Measurements from ENCODE around the gene ENOX1.
A peak's percentile ranks its signal among the peaks of the same experiment; 100 is the strongest.

ENOX1 gene

GRCh38 chr13:43785261-43785649 lies 1.5 kb downstream of the ENOX1 start:
- peak; percentile 53 for DNase-seq

- no peak for DNase-seq
Measured at GRCh38 chr13:43784496-43784895, 2.3 kb downstream of the ENOX1 start.

- DNase-seq: peak; percentile 54
Measured at GRCh38 chr13:43783820-43784219, 3.0 kb downstream of the ENOX1 start.

- DNase-seq: no peak
Measured at GRCh38 chr13:43782686-43783085, 4.1 kb downstream of the ENOX1 start.

GRCh38 chr13:43780666-43781065 lies 6.1 kb downstream of the ENOX1 start:
- no peak for DNase-seq

GRCh38 chr13:43776501-43777079 lies 10.2 kb downstream of the ENOX1 start:
- DNase-seq: no peak

GRCh38 chr13:43776006-43776405 lies 10.8 kb downstream of the ENOX1 start:
- no peak for DNase-seq

GRCh38 chr13:43773602-43774001 lies 13.2 kb downstream of the ENOX1 start:
- DNase-seq: no peak

GRCh38 chr13:43770871-43771270 lies 15.9 kb downstream of the ENOX1 start:
- DNase-seq: no peak

GRCh38 chr13:43769529-43769928 lies 17.2 kb downstream of the ENOX1 start:
- DNase-seq: peak; percentile 23

GRCh38 chr13:43767341-43767931 lies 19.3 kb downstream of the ENOX1 start:
- no peak for DNase-seq

- DNase-seq: peak; percentile 72
Measured at GRCh38 chr13:43766725-43767124, 20.0 kb downstream of the ENOX1 start.

GRCh38 chr13:43764349-43764748 lies 22.4 kb downstream of the ENOX1 start:
- no peak for DNase-seq

GRCh38 chr13:43763143-43763759 lies 23.5 kb downstream of the ENOX1 start:
- DNase-seq: no peak

- no peak for DNase-seq
Measured at GRCh38 chr13:43761616-43762315, 25.0 kb downstream of the ENOX1 start.

- DNase-seq: no peak
Measured at GRCh38 chr13:43760257-43760656, 26.5 kb downstream of the ENOX1 start.

GRCh38 chr13:43758834-43759233 lies 27.9 kb downstream of the ENOX1 start:
- DNase-seq: no peak

- no peak for DNase-seq
Measured at GRCh38 chr13:43757266-43757665, 29.5 kb downstream of the ENOX1 start.

GRCh38 chr13:43755844-43756243 lies 30.9 kb downstream of the ENOX1 start:
- no peak for DNase-seq

GRCh38 chr13:43751624-43752023 lies 35.1 kb downstream of the ENOX1 start:
- DNase-seq: no peak

- DNase-seq: peak; percentile 47
Measured at GRCh38 chr13:43749503-43749902, 37.3 kb downstream of the ENOX1 start.

- DNase-seq: no peak
Measured at GRCh38 chr13:43744261-43745031, 42.3 kb downstream of the ENOX1 start.

- DNase-seq: no peak
Measured at GRCh38 chr13:43742911-43743310, 43.9 kb downstream of the ENOX1 start.
